Renal cortex interstitium (tissue), 15 donors: ENCODE data around the gene EIF1. TPM values are rescaled to one million over a fixed set of nuclear protein-coding genes. Genes with fewer than 3 reads are reported as not detected.
A peak's percentile ranks its signal among the peaks of the same experiment; 100 is the strongest.
"Not testable (repeated sequence)": the region's sequence is repeated elsewhere in the genome, so short reads cannot be mapped to it uniquely, and the experiment has no call there.

Experiments
- DNase-seq, 11 donors: peaks; one replicate each; pipeline ENCODE4 v3.0.0-alpha.2; 2013; ENCODE audit warnings: low read depth in 9 of 11, low spot score in 4 of 11; ENCODE audit errors: extremely low read depth in 1 of 11
- long read RNA-seq, 16 experiments: transcript quantifications; one replicate each; lab custom pipeline, GENCODE V29; 2026
- polyA plus RNA-seq, 3 donors: library from polyadenylated mRNA; unstranded; fragments of 120-200 nt; gene quantifications; one replicate each; pipeline ENCODE4 v1.2.1, GENCODE V29; 2013; ENCODE audit not compliant: insufficient read length in 3 of 3

EIF1 gene
- 100 to 1,000 TPM; 706 to 791 (median 745) TPM for polyA plus RNA-seq
- long read RNA-seq, donor 1, transcript EIF1-203 (4 exons, 2,330 nt): major isoform, 321 of 380 reads
- long read RNA-seq, donor 1, transcript EIF1-202 (2 exons, 2,170 nt): minor isoform, 10 of 380 reads
- long read RNA-seq, donor 1, partial matches to known transcripts: 35 of 380 reads
- long read RNA-seq, donor 1, other reads (novel, unspliced or antisense): 7 of 380 reads
- long read RNA-seq, donor 2, transcript EIF1-203 (4 exons, 2,330 nt): major isoform, 294 of 349 reads
- long read RNA-seq, donor 2, transcript EIF1-202 (2 exons, 2,170 nt): minor isoform, 5 of 349 reads
- long read RNA-seq, donor 2, transcript EIF1-201 (3 exons, 1,120 nt): minor isoform, 6 of 349 reads
- long read RNA-seq, donor 2, partial matches to known transcripts: 43 of 349 reads
- long read RNA-seq, donor 2, other reads (novel, unspliced or antisense): 0 of 349 reads
- long read RNA-seq, donor 3, transcript EIF1-202 (2 exons, 2,170 nt): minor isoform, 17 of 678 reads
- long read RNA-seq, donor 3, transcript EIF1-201 (3 exons, 1,120 nt): minor isoform, 12 of 678 reads
- long read RNA-seq, donor 3, transcript EIF1-203 (4 exons, 2,330 nt): major isoform, 605 of 678 reads
- long read RNA-seq, donor 3, partial matches to known transcripts: 31 of 678 reads
- long read RNA-seq, donor 3, other reads (novel, unspliced or antisense): 12 of 678 reads
- long read RNA-seq, donor 4, transcript EIF1-203 (4 exons, 2,330 nt): major isoform, 356 of 380 reads
- long read RNA-seq, donor 4, partial matches to known transcripts: 16 of 380 reads
- long read RNA-seq, donor 4, other reads (novel, unspliced or antisense): 0 of 380 reads
- long read RNA-seq, donor 5: 0 reads
- long read RNA-seq, donor 6, transcript EIF1-203 (4 exons, 2,330 nt): major isoform, 371 of 479 reads
- long read RNA-seq, donor 6, transcript EIF1-202 (2 exons, 2,170 nt): minor isoform, 6 of 479 reads
- long read RNA-seq, donor 6, partial matches to known transcripts: 94 of 479 reads
- long read RNA-seq, donor 6, other reads (novel, unspliced or antisense): 5 of 479 reads
- long read RNA-seq, donor 7, transcript EIF1-202 (2 exons, 2,170 nt): minor isoform, 9 of 638 reads
- long read RNA-seq, donor 7, transcript EIF1-203 (4 exons, 2,330 nt): major isoform, 582 of 638 reads
- long read RNA-seq, donor 7, transcript EIF1-201 (3 exons, 1,120 nt): minor isoform, 5 of 638 reads
- long read RNA-seq, donor 7, partial matches to known transcripts: 26 of 638 reads
- long read RNA-seq, donor 7, other reads (novel, unspliced or antisense): 16 of 638 reads
- long read RNA-seq, donor 8: 0 reads
- long read RNA-seq, donor 9, transcript EIF1-203 (4 exons, 2,330 nt): major isoform, 387 of 405 reads
- long read RNA-seq, donor 9, transcript EIF1-202 (2 exons, 2,170 nt): minor isoform, 7 of 405 reads
- long read RNA-seq, donor 9, partial matches to known transcripts: 11 of 405 reads
- long read RNA-seq, donor 9, other reads (novel, unspliced or antisense): 0 of 405 reads
- long read RNA-seq, donor 10, transcript EIF1-201 (3 exons, 1,120 nt): minor isoform, 7 of 563 reads
- long read RNA-seq, donor 10, transcript EIF1-202 (2 exons, 2,170 nt): minor isoform, 10 of 563 reads
- long read RNA-seq, donor 10, transcript EIF1-203 (4 exons, 2,330 nt): major isoform, 505 of 563 reads
- long read RNA-seq, donor 10, partial matches to known transcripts: 34 of 563 reads
- long read RNA-seq, donor 10, other reads (novel, unspliced or antisense): 5 of 563 reads
- long read RNA-seq, donor 11, transcript EIF1-202 (2 exons, 2,170 nt): minor isoform, 8 of 306 reads
- long read RNA-seq, donor 11, transcript EIF1-203 (4 exons, 2,330 nt): major isoform, 281 of 306 reads
- long read RNA-seq, donor 11, transcript EIF1-201 (3 exons, 1,120 nt): minor isoform, 6 of 306 reads
- long read RNA-seq, donor 11, partial matches to known transcripts: 10 of 306 reads
- long read RNA-seq, donor 11, other reads (novel, unspliced or antisense): 0 of 306 reads
- long read RNA-seq, donor 12, transcript EIF1-203 (4 exons, 2,330 nt): major isoform, 175 of 189 reads
- long read RNA-seq, donor 12, partial matches to known transcripts: 8 of 189 reads
- long read RNA-seq, donor 12, other reads (novel, unspliced or antisense): 0 of 189 reads
- long read RNA-seq, donor 13: 0 reads
- long read RNA-seq, donor 14, transcript EIF1-202 (2 exons, 2,170 nt): minor isoform, 9 of 423 reads
- long read RNA-seq, donor 14, transcript EIF1-203 (4 exons, 2,330 nt): major isoform, 390 of 423 reads
- long read RNA-seq, donor 14, partial matches to known transcripts: 21 of 423 reads
- long read RNA-seq, donor 14, other reads (novel, unspliced or antisense): 0 of 423 reads
- long read RNA-seq, donor 15, transcript EIF1-202 (2 exons, 2,170 nt): minor isoform, 7 of 243 reads
- long read RNA-seq, donor 15, transcript EIF1-203 (4 exons, 2,330 nt): major isoform, 225 of 243 reads
- long read RNA-seq, donor 15, partial matches to known transcripts: 10 of 243 reads
- long read RNA-seq, donor 15, other reads (novel, unspliced or antisense): 0 of 243 reads
- long read RNA-seq, donor 16, transcript EIF1-201 (3 exons, 1,120 nt): minor isoform, 11 of 1,034 reads
- long read RNA-seq, donor 16, transcript EIF1-203 (4 exons, 2,330 nt): major isoform, 913 of 1,034 reads
- long read RNA-seq, donor 16, transcript EIF1-202 (2 exons, 2,170 nt): minor isoform, 16 of 1,034 reads
- long read RNA-seq, donor 16, partial matches to known transcripts: 74 of 1,034 reads
- long read RNA-seq, donor 16, other reads (novel, unspliced or antisense): 19 of 1,034 reads

GRCh38 chr17:41688641-41689496 is at the start of gene EIF1:
Gene EIF1, plus strand, starts transcription at chr17:41688885. Its CDS starts 154 bp downstream, at chr17:41689039.
- peak; percentile 98 to 100 (median 99) for DNase-seq

- no peak for DNase-seq
Observed at GRCh38 chr17:41638941-41639340, 49.7 kb upstream of the EIF1 start.

- no peak for DNase-seq
Observed at GRCh38 chr17:41639492-41640473, 48.9 kb upstream of the EIF1 start.

GRCh38 chr17:41640596-41640995 is 48.1 kb upstream of the EIF1 start:
- DNase-seq: not testable (repeated sequence)

GRCh38 chr17:41642252-41643156 is 46.2 kb upstream of the EIF1 start:
- DNase-seq: no peak

- DNase-seq: no peak
Observed at GRCh38 chr17:41647038-41647813, 41.5 kb upstream of the EIF1 start.

GRCh38 chr17:41647940-41648410 is 40.7 kb upstream of the EIF1 start:
- peak in 7 of 11 donors; percentile 69 to 86 (median 78) for DNase-seq

GRCh38 chr17:41648411-41649195 is 40.1 kb upstream of the EIF1 start:
- DNase-seq: peak in 9 of 11 donors; percentile 72 to 84 (median 80)

- no peak for DNase-seq
Observed at GRCh38 chr17:41649923-41650519, 38.7 kb upstream of the EIF1 start.

GRCh38 chr17:41650794-41651624 is 37.7 kb upstream of the EIF1 start:
- no peak for DNase-seq
